ENCODE measurements around the gene ANK2. TPM values are rescaled to one million over a fixed set of nuclear protein-coding genes. Genes with fewer than 3 reads are reported as not detected.

The ANK2 gene
- total and polyA plus RNA-seq, 4 donors = 0.32 to 2.2 (median 1.0) TPM

DNA sequence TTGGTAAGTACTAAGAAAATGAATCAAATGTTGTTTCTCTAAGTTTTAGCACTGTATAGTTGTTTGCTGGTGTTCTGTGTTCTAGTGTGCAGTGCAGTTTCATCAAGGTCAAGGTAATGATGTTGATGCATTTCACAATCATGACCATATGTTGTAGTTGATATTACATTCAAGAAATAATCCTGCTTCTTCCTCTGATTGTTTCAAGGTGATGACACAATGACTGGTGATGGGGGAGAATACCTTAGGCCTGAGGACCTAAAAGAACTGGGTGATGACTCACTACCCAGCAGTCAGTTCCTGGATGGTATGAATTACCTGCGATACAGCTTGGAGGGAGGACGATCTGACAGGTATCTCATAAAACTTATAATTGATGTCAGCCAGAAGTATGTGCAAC lies 261.6 kb downstream of the ANK2 start (continued):
- TF ChIP-seq, protein P1, sequence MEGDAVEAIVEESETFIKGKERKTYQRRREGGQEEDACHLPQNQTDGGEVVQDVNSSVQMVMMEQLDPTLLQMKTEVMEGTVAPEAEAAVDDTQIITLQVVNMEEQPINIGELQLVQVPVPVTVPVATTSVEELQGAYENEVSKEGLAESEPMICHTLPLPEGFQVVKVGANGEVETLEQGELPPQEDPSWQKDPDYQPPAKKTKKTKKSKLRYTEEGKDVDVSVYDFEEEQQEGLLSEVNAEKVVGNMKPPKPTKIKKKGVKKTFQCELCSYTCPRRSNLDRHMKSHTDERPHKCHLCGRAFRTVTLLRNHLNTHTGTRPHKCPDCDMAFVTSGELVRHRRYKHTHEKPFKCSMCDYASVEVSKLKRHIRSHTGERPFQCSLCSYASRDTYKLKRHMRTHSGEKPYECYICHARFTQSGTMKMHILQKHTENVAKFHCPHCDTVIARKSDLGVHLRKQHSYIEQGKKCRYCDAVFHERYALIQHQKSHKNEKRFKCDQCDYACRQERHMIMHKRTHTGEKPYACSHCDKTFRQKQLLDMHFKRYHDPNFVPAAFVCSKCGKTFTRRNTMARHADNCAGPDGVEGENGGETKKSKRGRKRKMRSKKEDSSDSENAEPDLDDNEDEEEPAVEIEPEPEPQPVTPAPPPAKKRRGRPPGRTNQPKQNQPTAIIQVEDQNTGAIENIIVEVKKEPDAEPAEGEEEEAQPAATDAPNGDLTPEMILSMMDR (IDR thresholded peaks at IDR 0.05; ENCODE audit: low read depth, low read length, missing input control) = no peak
- TF ChIP-seq, protein P2, sequence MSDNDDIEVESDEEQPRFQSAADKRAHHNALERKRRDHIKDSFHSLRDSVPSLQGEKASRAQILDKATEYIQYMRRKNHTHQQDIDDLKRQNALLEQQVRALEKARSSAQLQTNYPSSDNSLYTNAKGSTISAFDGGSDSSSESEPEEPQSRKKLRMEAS (IDR thresholded peaks at IDR 0.05) = no peak
- TF ChIP-seq FOXA2 (IDR thresholded peaks at IDR 0.05) (no peak), HNF4G (IDR thresholded peaks at IDR 0.05) (no peak), JUND (IDR thresholded peaks at IDR 0.05) (no peak), GABPA (IDR thresholded peaks at IDR 0.05 in 1 of 2, conservative IDR thresholded peaks at IDR 0.05 in 1 of 2) (no peak), FOXA1 (IDR thresholded peaks at IDR 0.05) (no peak)

DNA sequence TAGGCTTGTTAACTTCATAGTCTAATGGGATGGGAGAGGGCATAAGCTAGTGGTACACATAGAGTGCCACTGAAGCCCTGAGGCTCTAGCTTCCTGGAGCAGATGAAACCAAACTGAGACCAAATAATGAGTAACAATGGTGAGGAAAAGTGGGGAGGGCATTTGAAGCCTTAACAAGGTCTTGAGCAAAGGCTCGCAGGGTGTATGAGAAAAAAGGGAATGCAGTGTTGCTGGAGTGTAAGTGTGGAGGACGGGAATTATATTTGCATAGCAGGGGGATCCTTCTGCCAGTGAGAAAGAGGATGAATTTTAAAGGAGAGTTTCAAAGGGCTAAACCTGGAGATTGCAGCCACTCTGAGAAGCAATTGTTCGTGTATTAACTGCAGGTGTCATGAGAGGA lies 263.1 kb downstream of the ANK2 start:
- H3K9ac ChIP-seq (ENCODE audit: low read depth in 1 of 2, low read length in 2 of 2) = no peak overlapping the region
- H3K27ac ChIP-seq (ENCODE audit: low read depth in 1 of 2, low read length in 2 of 2) = no peak overlapping the region

More for the DNA sequence above, 263.1 kb downstream of the ANK2 start:
- no peak for DNase-seq (ENCODE audit: low spot score)
- H3K27me3 ChIP-seq (ENCODE audit: control insufficient read depth in 4 of 4, insufficient read depth in 4 of 4, low read length in 3 of 4) = no peaks in the 10 kb centered on the region
- no peaks in the 10 kb centered on the region for H3K36me3 ChIP-seq (ENCODE audit: control insufficient read depth in 4 of 4, insufficient read depth in 3 of 4, low read depth in 1 of 4, low read length in 3 of 4)
- H3K4me1 ChIP-seq (ENCODE audit: control insufficient read depth in 4 of 4, insufficient read depth in 4 of 4, low read length in 3 of 4) = no peaks in the 10 kb centered on the region
- H3K9me3 ChIP-seq (ENCODE audit: control insufficient read depth in 4 of 4, low read length in 3 of 4) = no peaks in the 10 kb centered on the region
- TF ChIP-seq RXRA (IDR thresholded peaks at IDR 0.05) = no peak
- TF ChIP-seq TAF1 (conservative IDR thresholded peaks at IDR 0.05) = no peak
- TF ChIP-seq, protein P3, sequence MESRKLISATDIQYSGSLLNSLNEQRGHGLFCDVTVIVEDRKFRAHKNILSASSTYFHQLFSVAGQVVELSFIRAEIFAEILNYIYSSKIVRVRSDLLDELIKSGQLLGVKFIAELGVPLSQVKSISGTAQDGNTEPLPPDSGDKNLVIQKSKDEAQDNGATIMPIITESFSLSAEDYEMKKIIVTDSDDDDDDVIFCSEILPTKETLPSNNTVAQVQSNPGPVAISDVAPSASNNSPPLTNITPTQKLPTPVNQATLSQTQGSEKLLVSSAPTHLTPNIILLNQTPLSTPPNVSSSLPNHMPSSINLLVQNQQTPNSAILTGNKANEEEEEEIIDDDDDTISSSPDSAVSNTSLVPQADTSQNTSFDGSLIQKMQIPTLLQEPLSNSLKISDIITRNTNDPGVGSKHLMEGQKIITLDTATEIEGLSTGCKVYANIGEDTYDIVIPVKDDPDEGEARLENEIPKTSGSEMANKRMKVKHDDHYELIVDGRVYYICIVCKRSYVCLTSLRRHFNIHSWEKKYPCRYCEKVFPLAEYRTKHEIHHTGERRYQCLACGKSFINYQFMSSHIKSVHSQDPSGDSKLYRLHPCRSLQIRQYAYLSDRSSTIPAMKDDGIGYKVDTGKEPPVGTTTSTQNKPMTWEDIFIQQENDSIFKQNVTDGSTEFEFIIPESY (IDR thresholded peaks at IDR 0.05) = no peak
- TF ChIP-seq NR2F2 (IDR thresholded peaks at IDR 0.05) = no peak
- TF ChIP-seq HNF4A (conservative IDR thresholded peaks at IDR 0.05) = no peak
- no peak for TF ChIP-seq FOXA1 (IDR thresholded peaks at IDR 0.05)
- TF ChIP-seq, protein P4, sequence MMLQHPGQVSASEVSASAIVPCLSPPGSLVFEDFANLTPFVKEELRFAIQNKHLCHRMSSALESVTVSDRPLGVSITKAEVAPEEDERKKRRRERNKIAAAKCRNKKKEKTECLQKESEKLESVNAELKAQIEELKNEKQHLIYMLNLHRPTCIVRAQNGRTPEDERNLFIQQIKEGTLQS (IDR thresholded peaks at IDR 0.05) = no peak
- TF ChIP-seq, protein P1 (IDR thresholded peaks at IDR 0.05; ENCODE audit: low read depth, low read length, missing input control) = no peak
- no peak for TF ChIP-seq EGR1 (IDR thresholded peaks at IDR 0.05; ENCODE audit: low read depth in 2 of 2)
- TF ChIP-seq RAD21 (IDR thresholded peaks at IDR 0.05) = no peak
- TF ChIP-seq, protein P2 (IDR thresholded peaks at IDR 0.05) = no peak
- TF ChIP-seq FOXA2 (IDR thresholded peaks at IDR 0.05) = no peak
- no peak for TF ChIP-seq GABPA (IDR thresholded peaks at IDR 0.05 in 1 of 2, conservative IDR thresholded peaks at IDR 0.05 in 1 of 2)
- TF ChIP-seq SP1 (IDR thresholded peaks at IDR 0.05) = no peak
- TF ChIP-seq JUND (IDR thresholded peaks at IDR 0.05) = no peak
- 85% methylated on average over 3 of the region's 3 CpGs for WGBS
- no peak overlapping the region for H3K4me3 ChIP-seq (ENCODE audit: low read depth in 1 of 3, low read length in 3 of 3)

Data from liver (tissue), 9 donors.